NOMO-1 (cell line): ENCODE measurements around the gene HSPB8.

Source experiments
- DNase-seq, 2 experiments: peaks; one replicate each; lab custom pipeline; 2025; ENCODE audit not compliant: unreplicated experiment in 2 of 2; lab: John Stamatoyannopoulos, UW

HSPB8 gene

GRCh38 chr12:119168721-119169120, 10.0 kb upstream of the HSPB8 start:
- DNase-seq = no peak

DNA sequence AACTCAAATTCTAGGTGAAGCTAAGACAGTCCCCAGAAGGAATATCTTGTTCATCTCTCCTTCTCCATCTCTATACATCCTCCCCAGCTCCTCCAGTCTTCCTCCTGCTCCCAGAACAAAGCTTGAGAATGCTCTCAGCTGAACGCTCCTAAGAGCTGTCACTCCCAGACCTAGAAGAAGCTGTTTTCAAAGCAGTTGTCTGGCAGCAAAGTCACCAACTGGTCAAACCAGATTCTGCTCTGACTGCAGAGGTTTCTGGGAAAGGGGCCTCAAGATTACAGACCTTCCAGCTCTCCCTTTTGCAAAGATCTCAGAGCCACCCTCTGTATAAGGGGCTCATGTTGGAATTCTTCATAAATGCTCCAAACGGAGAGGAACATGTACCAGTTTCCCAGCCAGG, 9.6 kb upstream of the HSPB8 start:
- no peak for DNase-seq

GRCh38 chr12:119171291-119171690, 7.4 kb upstream of the HSPB8 start:
- no peak for DNase-seq

DNA sequence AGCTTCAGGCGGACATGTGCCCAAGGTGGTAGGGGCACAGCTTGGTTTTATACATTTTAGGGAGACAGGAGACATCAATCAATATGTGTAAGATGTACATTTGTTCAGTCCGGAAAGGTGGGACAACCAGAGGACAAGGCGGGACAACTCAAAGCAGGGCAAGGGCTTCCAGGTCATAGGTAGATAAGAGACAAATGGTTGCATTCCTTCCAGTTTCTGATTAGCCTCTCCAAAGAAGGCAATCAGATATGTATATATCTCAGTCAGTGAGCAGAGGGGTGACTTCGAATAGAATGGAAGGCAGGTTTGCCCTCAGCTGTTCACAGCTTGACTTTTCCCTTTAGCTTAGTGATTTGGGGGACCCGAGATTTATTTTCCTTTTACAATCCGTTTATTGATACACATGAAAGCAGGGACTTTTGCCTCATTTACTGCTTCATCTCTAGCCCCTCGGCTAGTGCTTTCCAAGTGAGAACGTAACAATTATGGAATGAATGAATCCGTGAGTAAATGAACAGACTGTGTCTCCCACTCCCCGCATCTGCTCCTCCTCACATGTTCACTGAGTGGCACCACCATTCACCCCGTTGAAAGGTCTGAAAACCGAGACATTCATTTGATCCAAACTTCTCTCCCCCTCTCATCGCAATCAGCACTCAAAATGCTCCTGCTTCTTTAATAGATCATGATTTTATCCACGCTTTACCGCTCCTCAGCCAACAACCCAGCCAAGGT, 6.9 kb upstream of the HSPB8 start:
- DNase-seq = no peak

- DNase-seq = no peak
Measured at GRCh38 chr12:119175081-119175480, 3.6 kb upstream of the HSPB8 start.

DNA sequence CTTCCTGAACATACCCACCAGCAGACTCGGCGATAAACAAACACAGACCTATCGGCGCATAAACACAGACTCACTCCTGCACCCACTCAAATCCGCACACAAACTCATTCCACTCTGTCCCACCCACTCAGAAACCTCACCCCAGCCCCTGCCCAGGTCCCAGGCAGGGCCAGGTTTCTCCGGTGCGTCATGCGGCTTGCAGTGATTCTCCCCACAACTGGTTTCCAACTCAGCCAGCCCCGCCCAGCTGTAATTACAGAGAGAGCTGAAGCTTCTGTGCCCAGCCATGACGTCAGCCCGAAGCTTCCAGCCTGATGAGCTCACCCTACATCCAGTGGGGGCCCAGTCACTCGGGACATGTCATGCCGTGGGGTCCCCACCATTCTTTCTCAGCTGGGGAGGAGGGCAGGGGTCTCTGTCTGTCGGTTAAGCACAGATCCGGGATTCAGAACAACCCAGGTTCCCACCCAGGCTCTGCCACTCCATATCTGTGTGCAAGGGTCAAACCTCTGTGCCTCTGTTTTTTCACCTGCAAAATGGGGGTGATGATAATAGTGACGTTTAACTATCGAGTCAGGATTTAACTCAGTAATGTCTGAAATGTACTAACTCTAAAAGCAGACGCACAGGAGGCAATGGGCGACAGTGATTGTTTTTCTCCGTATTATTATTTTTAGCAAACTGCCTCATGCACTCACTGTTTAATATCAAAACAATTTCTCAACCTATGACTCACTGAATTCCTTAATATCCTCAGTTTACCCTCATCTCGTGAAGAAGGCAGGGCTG, 2.3 kb upstream of the HSPB8 start:
- no peak for DNase-seq

GRCh38 chr12:119177056-119177325, 1.7 kb upstream of the HSPB8 start:
- DNase-seq = no peak

DNA sequence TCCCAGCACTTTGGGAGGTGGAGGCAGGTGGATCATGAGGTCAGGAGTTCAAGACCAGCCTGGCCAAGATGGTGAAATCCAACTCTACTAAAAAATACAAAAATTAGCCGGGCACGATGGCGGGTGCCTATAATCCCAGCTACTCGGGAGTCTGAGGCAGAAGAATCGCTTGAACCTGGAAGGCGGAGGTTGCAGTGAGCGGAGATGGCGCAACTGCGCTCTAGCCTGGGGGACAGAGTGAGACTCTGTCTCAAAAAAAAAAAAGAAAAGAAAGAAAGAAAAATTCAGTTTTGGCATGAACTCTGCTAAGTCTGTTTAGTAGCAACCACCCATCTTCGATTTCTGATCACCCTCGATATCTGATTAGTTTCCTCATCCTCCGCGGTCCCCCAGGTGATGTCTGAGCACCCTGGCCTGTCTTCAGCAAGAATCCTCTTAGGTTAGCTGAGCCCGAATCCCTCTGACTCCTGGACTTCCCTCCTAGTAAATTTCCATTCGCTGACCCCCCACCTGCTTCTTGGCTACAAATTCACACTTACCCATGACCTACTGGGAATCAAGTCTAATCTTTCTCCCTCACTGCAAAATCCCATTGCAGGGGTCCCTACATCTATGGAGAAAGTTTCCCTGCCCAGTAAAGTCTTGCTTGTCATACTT, 879 bp upstream of the HSPB8 start:
- DNase-seq = no peak

- no peak for DNase-seq
Measured at GRCh38 chr12:119179335-119180021, 747 bp downstream of the HSPB8 start.

GRCh38 chr12:119180380-119181040, 1.8 kb downstream of the HSPB8 start:
- no peak for DNase-seq

DNA sequence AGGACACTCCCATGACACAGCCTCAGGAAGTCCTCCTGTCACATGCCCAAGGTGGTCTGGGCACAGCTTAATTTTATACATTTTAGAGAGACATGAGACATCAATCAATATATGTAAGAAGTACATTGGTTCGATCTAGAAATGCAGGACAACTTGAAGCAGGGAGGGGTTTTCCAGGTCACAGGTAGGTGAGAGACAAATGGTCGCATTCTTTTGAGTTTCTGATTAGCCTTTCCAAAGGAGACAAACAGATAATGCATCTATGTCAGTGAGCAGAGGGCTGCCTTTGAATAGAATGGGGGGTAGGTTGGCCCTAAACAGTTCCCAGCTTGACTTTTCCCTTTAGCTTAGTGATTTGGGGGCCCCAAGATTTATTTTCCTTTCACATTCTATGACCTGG, 2.5 kb downstream of the HSPB8 start:
- no peak for DNase-seq

DNA sequence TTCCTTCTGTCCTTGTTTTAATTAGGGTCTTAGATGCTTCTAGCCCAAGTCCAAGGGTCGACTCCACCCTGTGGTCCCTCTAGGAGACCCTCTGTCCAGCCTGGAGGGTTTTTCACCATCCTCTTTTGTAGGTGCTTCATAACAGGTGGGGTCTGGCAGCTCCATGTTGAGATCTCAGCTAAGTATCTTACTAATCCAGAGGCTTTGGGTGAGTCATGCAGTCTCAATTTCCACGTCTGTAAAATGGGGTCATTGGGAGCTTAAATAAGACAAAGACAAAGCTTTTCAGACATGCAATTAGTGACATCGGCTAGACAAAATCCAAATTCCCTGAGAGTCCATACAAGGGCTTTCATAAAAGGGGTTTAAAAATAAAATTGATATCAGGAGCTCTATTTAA, 3.2 kb downstream of the HSPB8 start:
- DNase-seq = no peak

GRCh38 chr12:119182701-119183493, 4.2 kb downstream of the HSPB8 start:
- no peak for DNase-seq

- DNase-seq = no peak
Measured at GRCh38 chr12:119183942-119184695, 5.4 kb downstream of the HSPB8 start.

- DNase-seq = no peak
Measured at GRCh38 chr12:119195256-119195655, 16.5 kb downstream of the HSPB8 start.

DNA sequence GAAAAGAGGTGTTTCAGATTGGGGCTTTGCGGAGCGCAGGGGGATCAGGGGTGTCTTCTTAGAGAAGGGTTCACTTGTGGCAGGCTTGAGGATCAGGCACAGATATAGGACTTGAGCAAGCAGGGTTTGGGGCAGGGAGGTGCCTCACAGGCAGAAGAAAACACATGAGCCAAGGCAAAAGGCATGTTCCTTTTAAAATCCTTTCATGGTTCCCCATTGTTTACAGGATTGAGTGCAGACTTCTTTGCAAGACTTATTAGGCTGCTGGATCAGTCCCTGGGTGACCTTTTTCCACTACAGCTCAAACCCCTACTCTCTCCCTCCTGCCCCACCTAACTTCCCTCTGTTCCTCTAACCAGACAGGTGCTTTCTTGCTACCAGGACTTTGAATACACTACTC, 19.7 kb downstream of the HSPB8 start:
- DNase-seq = no peak

GRCh38 chr12:119200601-119201000, 21.9 kb downstream of the HSPB8 start:
- no peak for DNase-seq

GRCh38 chr12:119201789-119202543, 23.2 kb downstream of the HSPB8 start:
- DNase-seq = no peak

- DNase-seq = no peak
Measured at GRCh38 chr12:119202544-119202943, 23.8 kb downstream of the HSPB8 start.
